Progenitor cell of endocrine pancreas (in vitro differentiated cells): ENCODE measurements around the gene CDH19. TPM values are rescaled to one million over a fixed set of nuclear protein-coding genes. Genes with fewer than 3 reads are reported as not detected.

ENCODE experiments used
- DNase-seq: peaks from one replicate; pipeline ENCODE4 v3.0.0; 2021; ENCODE audit warnings: low spot score; ENCODE audit not compliant: unreplicated experiment
- H3K27ac Mint-ChIP-seq: 2 replicates; pipeline ENCODE4 v1.8.0; 2021; ENCODE audit warnings: mild to moderate bottlenecking, moderate library complexity, mixed read lengths
- H3K27me3 Mint-ChIP-seq: 2 replicates; pipeline ENCODE4 v1.8.0; 2021; ENCODE audit warnings: mixed read lengths
- H3K36me3 Mint-ChIP-seq: 2 replicates; pipeline ENCODE4 v1.8.0; 2022; ENCODE audit warnings: mixed read lengths; ENCODE audit not compliant: insufficient read depth
- H3K4me1 Mint-ChIP-seq: 2 replicates; pipeline ENCODE4 v1.8.0; 2021; ENCODE audit warnings: low read depth, mixed read lengths
- H3K4me3 Mint-ChIP-seq: 2 replicates; pipeline ENCODE4 v1.8.0; 2021; ENCODE audit warnings: low read depth, mild to moderate bottlenecking, moderate library complexity, mixed read lengths
- H3K9me3 Mint-ChIP-seq: 2 replicates; pipeline ENCODE4 v1.8.0; 2021; ENCODE audit warnings: low read depth, mixed read lengths
- total RNA-seq: library from RNA; stranded (reverse); gene quantifications from 2 replicates; pipeline ENCODE4 v1.2.1, GENCODE V29; 2021
- TF ChIP-seq, protein P1 (sequence below): fragments of 200-600 bp; sonication (generic); IDR thresholded peaks from one replicate; pipeline ENCODE4 v1.5.0; 2021; ENCODE audit warnings: antibody characterized with exemption, mild to moderate bottlenecking; ENCODE audit not compliant: unreplicated experiment

Gene CDH19
- total RNA-seq, 1 donor from 2014 or later = not detected

DNA sequence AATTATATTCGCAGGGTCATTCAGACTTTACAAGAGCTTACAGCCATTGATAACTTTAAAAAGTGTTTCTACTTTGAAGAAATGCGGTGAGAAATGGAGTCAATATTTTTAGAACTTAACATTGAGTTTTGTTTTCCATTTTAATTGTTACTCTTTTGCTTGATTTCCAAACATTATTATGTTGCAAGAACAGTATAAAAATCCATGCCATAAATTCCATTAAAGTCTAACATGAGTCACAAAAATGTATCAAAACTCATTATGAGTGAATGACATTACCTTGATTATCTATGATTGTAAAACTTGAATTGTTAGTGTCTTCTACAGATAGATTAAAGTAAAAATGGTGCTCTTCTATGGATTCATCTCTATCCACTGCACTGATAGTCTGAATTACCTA is 92.6 kb downstream of the CDH19 start:
- Mint-ChIP-seq H3K27me3 (no peaks in the 10 kb centered on the region), H3K4me1 (peaks cover 5% of the 10 kb centered on the region), H3K9me3 (no peaks in the 10 kb centered on the region), H3K36me3 (no peaks in the 10 kb centered on the region), H3K4me3 (no peak overlapping the region), H3K27ac (no peak overlapping the region)
- DNase-seq = no peak
- TF ChIP-seq, protein P1, sequence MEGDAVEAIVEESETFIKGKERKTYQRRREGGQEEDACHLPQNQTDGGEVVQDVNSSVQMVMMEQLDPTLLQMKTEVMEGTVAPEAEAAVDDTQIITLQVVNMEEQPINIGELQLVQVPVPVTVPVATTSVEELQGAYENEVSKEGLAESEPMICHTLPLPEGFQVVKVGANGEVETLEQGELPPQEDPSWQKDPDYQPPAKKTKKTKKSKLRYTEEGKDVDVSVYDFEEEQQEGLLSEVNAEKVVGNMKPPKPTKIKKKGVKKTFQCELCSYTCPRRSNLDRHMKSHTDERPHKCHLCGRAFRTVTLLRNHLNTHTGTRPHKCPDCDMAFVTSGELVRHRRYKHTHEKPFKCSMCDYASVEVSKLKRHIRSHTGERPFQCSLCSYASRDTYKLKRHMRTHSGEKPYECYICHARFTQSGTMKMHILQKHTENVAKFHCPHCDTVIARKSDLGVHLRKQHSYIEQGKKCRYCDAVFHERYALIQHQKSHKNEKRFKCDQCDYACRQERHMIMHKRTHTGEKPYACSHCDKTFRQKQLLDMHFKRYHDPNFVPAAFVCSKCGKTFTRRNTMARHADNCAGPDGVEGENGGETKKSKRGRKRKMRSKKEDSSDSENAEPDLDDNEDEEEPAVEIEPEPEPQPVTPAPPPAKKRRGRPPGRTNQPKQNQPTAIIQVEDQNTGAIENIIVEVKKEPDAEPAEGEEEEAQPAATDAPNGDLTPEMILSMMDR = no peak

DNA sequence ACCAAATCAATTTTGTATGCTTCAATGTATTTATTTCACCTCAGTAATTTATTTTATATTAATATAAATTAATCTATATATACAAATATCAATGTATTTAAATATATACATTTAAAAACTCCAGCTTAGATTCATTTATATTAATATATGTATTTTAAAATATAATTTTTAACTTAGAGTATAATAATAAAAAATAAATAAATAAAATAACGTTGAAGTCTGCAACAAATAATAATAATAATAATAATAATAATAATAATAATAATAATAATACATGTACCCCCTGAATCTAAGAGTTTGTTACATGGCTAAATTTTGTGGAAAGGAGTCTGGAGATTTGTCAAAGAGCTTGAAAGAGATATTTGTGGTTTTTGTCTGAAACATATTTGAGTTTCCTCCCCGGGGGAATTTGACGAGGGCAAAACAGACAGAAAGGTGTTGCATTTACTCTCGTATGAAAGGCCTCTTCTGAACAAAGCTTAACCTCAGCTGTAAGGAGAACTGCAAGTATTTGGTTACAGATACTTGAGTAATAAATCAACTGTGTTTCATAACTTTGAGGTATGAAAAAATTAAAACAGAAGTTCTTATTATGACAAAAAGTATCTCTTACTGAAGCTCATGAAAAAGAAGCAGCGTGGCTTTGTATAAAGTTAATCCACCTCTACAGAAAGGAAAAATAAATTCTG is 93.4 kb downstream of the CDH19 start:
- H3K36me3 Mint-ChIP-seq = no peaks in the 10 kb centered on the region
- no peak for DNase-seq
- peaks cover 5% of the 10 kb centered on the region for H3K4me1 Mint-ChIP-seq
- H3K27me3 Mint-ChIP-seq = no peaks in the 10 kb centered on the region
- H3K27ac Mint-ChIP-seq = no peak overlapping the region
- H3K4me3 Mint-ChIP-seq = no peak overlapping the region
- no peaks in the 10 kb centered on the region for H3K9me3 Mint-ChIP-seq
- TF ChIP-seq, protein P1 = no peak

DNA sequence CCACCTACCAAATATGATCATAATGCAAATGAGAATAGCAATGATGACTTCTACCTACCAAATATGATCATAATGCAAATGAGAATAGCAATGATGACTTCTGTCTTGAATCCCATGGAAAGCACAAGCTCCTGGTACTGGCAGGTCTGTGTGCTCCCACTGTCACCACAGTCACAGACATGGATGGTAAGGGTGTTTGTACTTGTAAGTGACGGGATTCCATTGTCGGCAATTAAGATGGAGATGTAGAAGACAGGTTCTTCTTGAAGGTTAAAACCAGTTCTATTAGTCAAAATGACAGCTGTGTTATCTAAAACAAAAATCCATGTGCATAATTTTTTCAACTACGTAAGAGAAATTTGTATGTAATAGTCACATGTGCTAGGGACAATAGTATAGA is 95.0 kb downstream of the CDH19 start:
- H3K4me1 Mint-ChIP-seq = peaks cover 5% of the 10 kb centered on the region
- DNase-seq = no peak
- H3K27me3 Mint-ChIP-seq = no peaks in the 10 kb centered on the region
- TF ChIP-seq, protein P1 = no peak
- H3K36me3 Mint-ChIP-seq = no peaks in the 10 kb centered on the region
- H3K9me3 Mint-ChIP-seq = no peaks in the 10 kb centered on the region
- no peak overlapping the region for H3K4me3 Mint-ChIP-seq
- H3K27ac Mint-ChIP-seq = no peak overlapping the region

DNA sequence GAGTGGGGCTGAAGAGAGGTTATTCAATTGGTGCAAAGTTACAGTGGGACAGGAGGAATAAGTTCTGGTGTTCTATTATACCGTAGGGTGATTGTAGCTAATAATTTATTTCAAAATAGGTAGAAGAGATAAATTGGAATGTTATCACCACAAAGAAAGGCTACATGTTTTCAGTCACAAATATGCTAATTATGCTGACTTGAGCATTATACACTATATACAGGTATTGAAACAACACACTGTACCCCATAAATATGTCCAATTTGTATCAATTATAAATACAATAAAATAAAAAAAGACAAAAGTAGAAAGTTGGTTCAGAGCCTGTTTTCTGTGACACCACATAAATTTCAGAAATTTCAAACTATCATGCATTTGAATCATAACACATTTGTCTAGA is 97.7 kb downstream of the CDH19 start:
- H3K9me3 Mint-ChIP-seq = no peaks in the 10 kb centered on the region
- peaks cover 5% of the 10 kb centered on the region for H3K4me1 Mint-ChIP-seq
- DNase-seq = no peak
- H3K4me3 Mint-ChIP-seq = no peak overlapping the region
- TF ChIP-seq, protein P1 = no peak
- H3K27ac Mint-ChIP-seq = no peak overlapping the region
- H3K36me3 Mint-ChIP-seq = no peaks in the 10 kb centered on the region
- H3K27me3 Mint-ChIP-seq = no peaks in the 10 kb centered on the region

DNA sequence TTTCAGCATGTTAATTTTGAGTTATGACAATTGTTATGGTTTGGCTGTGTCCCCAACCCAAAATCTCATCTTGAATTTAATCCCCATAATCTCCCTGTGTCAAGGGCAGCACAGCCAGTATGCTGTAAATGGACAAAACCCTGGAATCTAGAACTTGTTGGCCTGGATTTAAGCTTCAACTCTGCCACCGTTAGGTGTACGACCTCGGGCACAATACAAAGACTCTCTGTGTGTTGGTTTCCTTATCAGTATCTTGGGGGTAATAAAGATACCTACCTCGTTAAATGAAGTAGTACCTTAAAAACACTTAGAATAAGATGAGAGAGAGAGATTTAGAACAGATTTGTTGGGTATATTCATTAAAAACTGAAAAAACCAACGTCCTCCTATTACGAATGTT is 106.5 kb downstream of the CDH19 start:
- DNase-seq = no peak
- no peaks in the 10 kb centered on the region for H3K9me3 Mint-ChIP-seq
- no peaks in the 10 kb centered on the region for H3K36me3 Mint-ChIP-seq
- TF ChIP-seq, protein P1 = no peak
- H3K27me3 Mint-ChIP-seq = no peaks in the 10 kb centered on the region
- H3K4me3 Mint-ChIP-seq = no peak overlapping the region
- no peak overlapping the region for H3K27ac Mint-ChIP-seq
- H3K4me1 Mint-ChIP-seq = no peaks in the 10 kb centered on the region
